HL-60 (cell line): ENCODE measurements around the gene DMC1.

ENCODE experiments used
- DNase-seq, 2 experiments: peaks; one replicate each; pipeline ENCODE4 v3.0.0-alpha.2; 2010 to 2020; ENCODE audit warnings: low read depth in 1 of 2, low spot score in 1 of 2
- H3K27ac ChIP-seq: fragments of 250-450 bp; sonication (Bioruptor Pico); replicated peaks from 2 replicates; pipeline ENCODE4 v1.5.1; 2020; ENCODE audit warnings: mild to moderate bottlenecking, moderate library complexity
- H3K27me3 ChIP-seq: fragments of 250-450 bp; sonication (Bioruptor Pico); 2 replicates; pipeline ENCODE4 v1.5.1; 2021; ENCODE audit warnings: mild to moderate bottlenecking, moderate library complexity; ENCODE audit not compliant: insufficient read depth, poor library complexity, severe bottlenecking
- H3K4me3 ChIP-seq: replicated peaks from 2 replicates; pipeline ENCODE4 v1.5.1; 2011; ENCODE audit warnings: mild to moderate bottlenecking, control low read depth, low read length; ENCODE audit not compliant: insufficient read depth
- CTCF ChIP-seq: IDR thresholded peaks from one replicate; pipeline ENCODE4 v1.5.1; 2011; ENCODE audit warnings: low read length, control low read depth, inconsistent platforms; ENCODE audit not compliant: insufficient read depth
- GABPA ChIP-seq: IDR thresholded peaks from 2 replicates; pipeline ENCODE4 v1.6.1; 2012; ENCODE audit warnings: low read depth
- POLR2AphosphoS5 ChIP-seq: IDR thresholded peaks from 2 replicates; pipeline ENCODE4 v1.6.1; 2012; ENCODE audit warnings: low read depth
- REST ChIP-seq: IDR thresholded peaks from 2 replicates; pipeline ENCODE4 v1.6.1; 2012; ENCODE audit warnings: low read depth; ENCODE audit not compliant: insufficient replicate concordance
- SPI1 ChIP-seq: IDR thresholded peaks from 2 replicates; pipeline ENCODE4 v1.6.1; 2012; ENCODE audit warnings: low read depth, mild to moderate bottlenecking, borderline replicate concordance

Gene DMC1

GRCh38 chr22:38510416-38510970 lies 59.5 kb downstream of the DMC1 start:
- H3K27ac ChIP-seq: no peak overlapping the region
- no peak overlapping the region for H3K4me3 ChIP-seq
- no peak for TF ChIP-seq SPI1
- no peak for TF ChIP-seq POLR2AphosphoS5
- no peak for TF ChIP-seq CTCF
- TF ChIP-seq REST: no peak
- no peak for TF ChIP-seq GABPA
- peak in 1 of 2 experiments; percentile 16 for DNase-seq
- no peaks in the 10 kb centered on the region for H3K27me3 ChIP-seq

GRCh38 chr22:38506118-38506962 lies 63.6 kb downstream of the DMC1 start, which contains the start of gene DDX17:
Gene DDX17, minus strand, starts transcription at chr22:38506311.
- peak within 1 kb of the TSS; percentile 100 for H3K27ac ChIP-seq
- TF ChIP-seq SPI1 (peak; percentile 62; the same call in 1 of the 2 replicates), REST (peak; percentile 77), POLR2AphosphoS5 (peak; percentile 58; the same call in 1 of the 2 replicates), GABPA (no peak)
- DNase-seq: peak; percentile 97 to 100
- no peaks in the 10 kb centered on the region for H3K27me3 ChIP-seq
- peak within 1 kb of the TSS; percentile 70 for H3K4me3 ChIP-seq

GRCh38 chr22:38505541-38506117 lies 64.4 kb downstream of the DMC1 start:
- peak overlapping the region; percentile 100 for H3K27ac ChIP-seq
- H3K4me3 ChIP-seq: peak overlapping the region; percentile 70
- TF ChIP-seq GABPA (no peak), POLR2AphosphoS5 (peak; percentile 26; the same call in 1 of the 2 replicates)
- H3K27me3 ChIP-seq: no peaks in the 10 kb centered on the region
- DNase-seq: peak; percentile 29 to 58

GRCh38 chr22:38504731-38505540 lies 65.0 kb downstream of the DMC1 start:
- peak; percentile 57 for TF ChIP-seq POLR2AphosphoS5
- TF ChIP-seq REST: no peak

More at GRCh38 chr22:38504731-38505540, 65.0 kb downstream of the DMC1 start:
- DNase-seq: peak; percentile 63 to 76
- peak overlapping the region; percentile 100 for H3K27ac ChIP-seq
- no peaks in the 10 kb centered on the region for H3K27me3 ChIP-seq
- H3K4me3 ChIP-seq: peak overlapping the region; percentile 70
